Prostate gland (tissue), 2 donors: ENCODE results near the gene ZNF630.

ENCODE experiments used
- POLR2A ChIP-seq: fragments of 450-650 bp; IDR thresholded peaks from one replicate; pipeline ENCODE4 v1.6.1; 2016; ENCODE audit warnings: antibody characterized with exemption, mild to moderate bottlenecking
- TF ChIP-seq, protein P1 (sequence below), 4 experiments: fragments of 200-600 bp in 2 of 4; fragments of 450-650 bp in 2 of 4; sonication (generic) in 2 of 4; IDR thresholded peaks; 1 replicate in 3 of 4; 2 replicates in 1 of 4; pipeline ENCODE4 v1.5.1; 2016 to 2019; ENCODE audit warnings: antibody characterized with exemption in 4 of 4, mild to moderate bottlenecking in 2 of 4, moderate library complexity in 2 of 4

GRCh38 chrX:48043056-48043455 is 28.4 kb downstream of the ZNF630 start:
- TF ChIP-seq, protein P1, sequence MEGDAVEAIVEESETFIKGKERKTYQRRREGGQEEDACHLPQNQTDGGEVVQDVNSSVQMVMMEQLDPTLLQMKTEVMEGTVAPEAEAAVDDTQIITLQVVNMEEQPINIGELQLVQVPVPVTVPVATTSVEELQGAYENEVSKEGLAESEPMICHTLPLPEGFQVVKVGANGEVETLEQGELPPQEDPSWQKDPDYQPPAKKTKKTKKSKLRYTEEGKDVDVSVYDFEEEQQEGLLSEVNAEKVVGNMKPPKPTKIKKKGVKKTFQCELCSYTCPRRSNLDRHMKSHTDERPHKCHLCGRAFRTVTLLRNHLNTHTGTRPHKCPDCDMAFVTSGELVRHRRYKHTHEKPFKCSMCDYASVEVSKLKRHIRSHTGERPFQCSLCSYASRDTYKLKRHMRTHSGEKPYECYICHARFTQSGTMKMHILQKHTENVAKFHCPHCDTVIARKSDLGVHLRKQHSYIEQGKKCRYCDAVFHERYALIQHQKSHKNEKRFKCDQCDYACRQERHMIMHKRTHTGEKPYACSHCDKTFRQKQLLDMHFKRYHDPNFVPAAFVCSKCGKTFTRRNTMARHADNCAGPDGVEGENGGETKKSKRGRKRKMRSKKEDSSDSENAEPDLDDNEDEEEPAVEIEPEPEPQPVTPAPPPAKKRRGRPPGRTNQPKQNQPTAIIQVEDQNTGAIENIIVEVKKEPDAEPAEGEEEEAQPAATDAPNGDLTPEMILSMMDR (IDR thresholded peaks at IDR 0.05): no peak
- no peak for TF ChIP-seq POLR2A
